HG03432 (cell line): ENCODE results near the gene AHNAK2.
"Not testable (repeated sequence)": the region's sequence is repeated elsewhere in the genome, so short reads cannot be mapped to it uniquely, and the experiment has no call there.

Experiments used
- ATAC-seq: cut with Tn5 transposase; IDR thresholded peaks from one replicate; pipeline ENCODE4 v1.9.1; 2021; ENCODE audit warnings: mild to moderate bottlenecking, moderate library complexity; ENCODE audit not compliant: unreplicated experiment

AHNAK2 gene

GRCh38 chr14:104977681-104978653 is at the start of gene AHNAK2:
AHNAK2 (minus strand) TSS chr14:104978374; CDS start chr14:104978237, 137 bp downstream.
- ATAC-seq: no peak

DNA sequence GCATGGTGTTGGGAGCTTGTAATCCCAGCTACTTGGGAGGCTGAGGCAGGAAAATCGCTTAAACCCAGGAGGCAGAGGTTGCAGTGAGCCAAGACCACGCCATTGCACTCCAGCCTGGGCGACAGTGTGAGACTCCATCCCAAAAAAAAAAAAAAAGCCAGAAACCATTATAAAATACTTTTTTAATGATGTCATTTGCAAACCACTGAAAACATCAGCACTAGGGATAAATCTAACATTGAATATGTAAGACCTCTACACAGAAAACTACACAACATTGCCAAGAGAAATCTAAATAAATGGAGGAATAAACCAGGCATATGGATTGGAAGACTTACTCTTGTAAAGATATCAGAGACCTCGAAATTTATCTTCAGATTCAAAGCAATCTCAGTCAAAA is 49.5 kb upstream of the AHNAK2 start:
- not testable (repeated sequence) for ATAC-seq

GRCh38 chr14:105026802-105027563 is 48.8 kb upstream of the AHNAK2 start:
- ATAC-seq: no peak

- ATAC-seq: no peak
Observed at GRCh38 chr14:105026033-105026785, 48.0 kb upstream of the AHNAK2 start.

DNA sequence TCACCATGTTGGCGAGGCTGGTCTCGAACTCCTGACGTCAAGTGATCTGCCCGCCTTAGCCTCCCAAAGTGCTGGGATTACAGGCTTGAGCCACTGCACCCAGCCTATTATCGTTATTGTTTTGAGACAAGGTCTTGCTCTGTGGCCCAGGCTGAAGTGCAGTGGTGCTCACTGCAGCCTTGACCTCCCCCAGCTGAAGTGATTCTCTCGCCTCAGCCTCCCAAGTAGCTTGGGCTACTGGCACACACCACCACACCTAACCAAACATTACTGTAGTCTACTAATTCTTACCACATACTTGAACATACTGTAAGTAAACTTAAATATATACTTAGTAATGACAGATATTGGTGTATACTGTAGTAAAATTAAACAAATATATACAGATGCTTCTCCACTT is 47.3 kb upstream of the AHNAK2 start:
- no peak for ATAC-seq

- no peak for ATAC-seq
Observed at GRCh38 chr14:105023791-105024480, 45.8 kb upstream of the AHNAK2 start.

DNA sequence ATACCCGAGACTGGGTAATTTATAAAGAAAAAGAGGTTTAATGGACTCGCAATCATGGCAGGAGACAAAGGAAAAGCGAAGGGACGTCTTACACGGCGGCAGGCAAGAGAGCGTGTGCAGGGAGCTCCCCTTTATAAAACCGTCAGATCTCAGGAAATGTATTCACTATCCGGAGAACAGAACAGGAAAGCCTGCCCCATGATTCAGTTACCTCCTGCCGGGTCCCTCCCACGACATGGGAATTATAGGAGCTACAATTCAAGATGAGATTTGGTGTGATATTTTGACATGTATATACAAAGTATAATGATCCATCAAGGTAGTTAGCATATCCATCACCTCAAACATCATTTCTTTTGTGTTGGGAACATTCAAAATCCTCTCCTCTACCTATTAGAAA is 45.0 kb upstream of the AHNAK2 start:
- no peak for ATAC-seq

DNA sequence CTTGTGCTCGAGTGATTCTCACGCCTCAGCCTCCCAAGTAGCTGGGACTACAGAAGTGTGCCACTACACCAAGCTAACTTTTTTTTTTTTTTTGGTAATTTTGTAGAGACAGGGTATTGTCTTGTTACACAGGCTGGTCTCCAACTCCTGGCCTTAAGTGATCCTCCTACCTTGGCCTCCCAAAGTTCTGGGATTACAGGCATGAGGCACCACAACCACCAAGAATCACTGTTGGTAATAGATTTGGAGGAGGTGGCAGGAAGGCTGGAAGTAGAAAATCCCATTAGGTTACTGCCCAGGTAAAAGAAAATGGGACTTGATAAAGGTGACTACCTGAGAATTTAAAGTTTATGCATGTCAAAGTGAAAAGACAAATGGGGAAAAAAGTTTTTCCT is 44.1 kb upstream of the AHNAK2 start:
- ATAC-seq: no peak

DNA sequence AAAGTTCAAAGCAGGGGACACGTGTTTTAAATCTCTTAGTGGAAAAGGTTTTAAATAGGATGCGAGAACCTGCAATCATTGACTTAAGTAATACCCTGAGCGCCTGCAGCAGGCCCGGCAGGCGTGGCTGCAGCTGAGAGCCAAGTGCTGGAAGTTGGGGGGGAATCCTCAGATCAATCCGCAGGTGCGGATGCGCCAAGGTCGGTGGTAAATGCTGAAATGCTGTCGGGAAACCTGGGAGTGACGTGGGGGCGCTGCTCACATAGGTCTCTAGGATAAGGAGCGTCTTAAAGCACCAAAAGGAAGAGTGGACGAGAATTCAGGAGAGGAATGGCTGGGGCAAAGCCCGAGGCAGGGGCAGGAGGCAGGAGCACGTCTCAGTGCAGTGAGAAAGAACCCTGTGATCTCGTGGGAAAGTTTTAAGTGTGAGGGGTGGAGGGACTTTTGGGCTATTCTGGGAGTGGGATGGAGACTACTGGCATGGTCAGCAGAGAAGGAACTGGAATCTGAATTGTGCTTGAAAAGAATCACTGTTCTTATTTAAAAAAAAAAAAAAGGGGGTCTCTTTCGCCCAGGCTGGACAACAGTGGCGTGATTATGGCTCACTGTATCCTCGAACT is 43.6 kb upstream of the AHNAK2 start:
- no peak for ATAC-seq

DNA sequence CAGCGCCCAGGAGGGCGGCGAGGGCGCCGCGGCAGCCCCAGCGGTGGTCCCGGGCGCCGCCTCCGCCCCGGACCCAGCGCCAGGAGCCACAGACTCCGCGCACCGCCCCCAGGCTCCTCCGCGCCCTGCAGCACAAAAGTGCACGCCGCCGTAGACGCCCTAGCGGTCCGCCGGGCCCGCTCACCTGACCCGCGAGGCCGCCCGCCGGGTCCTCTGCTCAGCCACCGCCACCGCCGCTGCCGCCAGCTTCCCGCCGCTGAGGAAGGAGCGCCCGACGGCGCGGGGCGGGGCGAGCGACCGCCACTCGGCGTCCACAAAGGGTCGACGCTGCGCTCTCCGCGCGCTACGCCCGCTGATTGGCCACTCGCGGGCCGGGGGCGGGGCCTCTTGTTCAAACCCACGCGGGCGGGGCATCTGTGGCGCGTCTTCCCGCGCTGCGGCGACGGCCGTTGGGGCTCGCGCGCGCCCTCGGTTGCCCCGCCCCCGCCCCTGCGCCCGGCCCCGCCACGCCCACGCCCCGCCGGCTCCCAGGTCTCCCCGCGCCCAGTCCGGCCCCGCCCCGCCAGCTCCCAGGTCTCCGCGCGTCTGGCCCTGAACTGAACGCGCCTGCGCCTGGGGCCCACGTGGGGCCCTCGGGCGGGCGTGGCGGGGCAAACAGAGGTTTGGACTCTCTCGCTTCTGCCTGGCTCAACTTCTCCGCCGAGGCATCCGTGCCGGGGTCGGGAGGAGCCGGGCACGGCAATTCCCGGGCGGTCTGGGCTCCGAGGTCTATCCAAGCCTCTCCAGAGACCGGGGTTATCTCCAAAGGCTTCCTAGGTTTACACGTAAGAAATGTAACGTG is 42.9 kb upstream of the AHNAK2 start, which contains the start of gene CDCA4:
Gene CDCA4, minus strand, starts transcription at position 269 of the 841 bp plus-strand sequence. CDS start 9,154 bp downstream, outside the sequence.
- peak; percentile 79 for ATAC-seq

DNA sequence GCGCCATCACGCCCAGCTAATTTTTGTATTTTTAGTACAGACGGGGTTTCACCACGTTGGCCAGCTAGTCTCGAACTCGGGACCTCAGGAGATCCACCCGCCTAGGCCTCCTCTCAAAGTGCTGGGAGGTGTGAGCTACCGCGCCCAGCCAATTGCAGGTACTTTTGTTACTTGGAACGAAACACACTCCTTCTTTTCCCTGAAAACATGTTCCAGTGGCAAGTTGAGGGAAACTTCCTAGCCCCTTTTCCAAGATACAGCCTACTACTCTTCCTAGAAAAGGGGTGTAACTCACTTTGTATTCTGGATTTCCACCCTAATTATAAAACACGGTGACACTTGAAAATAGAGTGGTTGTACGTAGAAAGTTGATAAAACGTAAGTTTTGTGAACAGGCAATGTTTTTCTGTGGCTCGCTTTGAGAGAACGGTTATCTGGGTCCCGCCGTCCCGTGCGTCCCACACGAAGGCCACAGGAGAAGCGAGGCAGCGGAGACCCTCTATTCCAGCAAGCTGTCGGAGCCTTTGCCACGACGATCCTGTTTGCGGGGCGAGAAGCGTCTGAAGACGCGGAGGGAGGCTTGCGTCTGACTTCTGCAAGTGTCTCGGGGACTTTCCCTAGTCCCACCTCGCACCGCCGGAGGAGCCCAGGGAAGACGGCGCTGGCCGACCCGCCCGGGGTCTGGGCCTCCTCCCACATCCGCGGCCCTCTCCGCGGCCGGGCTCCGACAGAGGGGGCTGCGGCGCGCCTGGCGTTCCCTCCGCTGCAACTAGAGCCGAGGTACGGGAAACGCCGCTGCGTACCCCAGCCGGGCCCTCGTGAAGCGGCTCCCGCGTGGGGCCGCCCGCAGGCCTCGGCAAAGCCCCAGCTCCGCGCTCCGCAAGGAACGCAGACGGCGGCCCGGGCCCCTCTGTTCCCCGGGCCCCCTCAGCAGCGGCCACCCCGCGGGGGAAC is 42.0 kb upstream of the AHNAK2 start:
- ATAC-seq: peak; percentile 28

- ATAC-seq: no peak
Observed at GRCh38 chr14:105018414-105018813, 40.2 kb upstream of the AHNAK2 start.

DNA sequence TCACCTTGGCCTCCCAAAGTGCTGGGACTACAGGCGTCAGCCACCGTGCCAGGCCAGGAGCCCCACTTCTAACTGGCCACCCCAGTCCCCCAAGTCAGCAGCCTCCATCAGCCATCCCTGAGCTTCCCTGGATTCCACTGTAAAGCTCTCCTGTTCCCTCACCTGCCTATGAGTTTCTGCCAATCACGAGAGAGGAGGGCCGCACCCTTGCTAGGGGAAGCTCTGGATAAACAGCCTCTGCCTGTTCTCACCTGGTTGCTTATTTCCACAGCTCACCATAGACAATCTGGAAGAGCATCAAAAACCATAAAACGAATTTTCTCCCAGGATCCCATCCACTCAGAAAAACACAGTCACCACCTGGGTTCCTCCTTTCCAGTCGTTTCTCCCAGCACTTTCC is 37.7 kb upstream of the AHNAK2 start:
- ATAC-seq: no peak

DNA sequence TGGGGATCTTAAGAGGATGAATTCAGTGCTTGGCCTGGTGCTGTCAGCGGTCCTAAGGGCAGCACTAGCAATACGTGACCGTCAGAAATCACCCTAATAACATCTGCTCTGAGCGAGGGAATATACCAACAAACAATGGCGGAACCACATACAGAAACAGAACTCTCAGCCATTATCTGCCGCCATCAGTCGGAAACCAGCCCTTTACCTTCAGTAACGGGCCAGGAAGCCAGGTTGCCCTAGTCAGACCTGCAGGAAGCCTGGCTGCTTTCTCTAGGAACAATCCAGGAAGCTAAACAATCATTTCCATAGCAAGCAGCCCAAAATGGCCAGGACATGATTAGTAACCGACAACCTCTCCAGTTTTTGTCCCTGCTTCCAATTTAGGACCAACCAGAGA is 37.1 kb upstream of the AHNAK2 start:
- no peak for ATAC-seq

DNA sequence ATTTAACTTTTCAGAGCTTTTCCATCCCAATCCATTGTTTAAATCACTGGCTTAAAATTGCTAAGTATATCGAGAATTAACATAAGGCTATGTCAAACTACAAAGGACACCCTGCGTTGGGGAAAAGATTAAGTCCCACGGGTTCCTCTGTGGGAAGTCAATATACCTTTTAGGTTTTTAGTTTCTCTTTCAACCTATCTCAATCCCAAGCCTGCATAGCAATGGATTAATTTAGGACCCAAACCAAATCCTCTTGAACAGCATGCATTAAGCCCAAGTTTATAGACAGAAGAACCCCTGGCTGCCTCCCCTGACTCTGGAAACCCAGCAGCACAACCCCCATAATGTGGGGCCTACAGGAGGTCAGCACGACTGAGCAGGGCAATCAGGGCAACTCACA is 36.5 kb upstream of the AHNAK2 start:
- no peak for ATAC-seq

DNA sequence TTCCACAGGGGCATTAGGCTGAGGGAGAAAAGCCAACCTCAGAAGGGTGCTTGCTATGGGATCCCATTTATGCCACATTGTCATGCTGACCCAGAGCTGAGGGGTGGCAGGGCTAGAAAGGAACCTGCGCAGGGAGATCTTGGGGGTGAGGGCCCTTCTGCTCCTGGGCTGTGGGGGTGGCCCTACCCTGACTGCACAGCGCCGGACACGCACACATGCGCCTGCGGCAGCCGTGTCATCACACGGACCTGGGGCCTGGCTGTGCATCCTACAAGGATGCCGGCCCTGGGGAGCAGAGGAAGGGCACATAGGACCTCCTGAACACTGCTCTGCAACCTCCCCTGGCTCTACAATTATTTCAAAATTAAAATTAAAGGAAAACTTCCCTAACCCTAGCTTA is 35.9 kb upstream of the AHNAK2 start:
- no peak for ATAC-seq

- no peak for ATAC-seq
Observed at GRCh38 chr14:105013150-105013785, 35.1 kb upstream of the AHNAK2 start.
